ENCODE results near the gene ELMO1. TPM values are rescaled to one million over a fixed set of nuclear protein-coding genes. Genes with fewer than 3 reads are reported as not detected.

The ELMO1 gene
- total RNA-seq, 1 donor from 2014 or later, result 30.3 TPM

DNA sequence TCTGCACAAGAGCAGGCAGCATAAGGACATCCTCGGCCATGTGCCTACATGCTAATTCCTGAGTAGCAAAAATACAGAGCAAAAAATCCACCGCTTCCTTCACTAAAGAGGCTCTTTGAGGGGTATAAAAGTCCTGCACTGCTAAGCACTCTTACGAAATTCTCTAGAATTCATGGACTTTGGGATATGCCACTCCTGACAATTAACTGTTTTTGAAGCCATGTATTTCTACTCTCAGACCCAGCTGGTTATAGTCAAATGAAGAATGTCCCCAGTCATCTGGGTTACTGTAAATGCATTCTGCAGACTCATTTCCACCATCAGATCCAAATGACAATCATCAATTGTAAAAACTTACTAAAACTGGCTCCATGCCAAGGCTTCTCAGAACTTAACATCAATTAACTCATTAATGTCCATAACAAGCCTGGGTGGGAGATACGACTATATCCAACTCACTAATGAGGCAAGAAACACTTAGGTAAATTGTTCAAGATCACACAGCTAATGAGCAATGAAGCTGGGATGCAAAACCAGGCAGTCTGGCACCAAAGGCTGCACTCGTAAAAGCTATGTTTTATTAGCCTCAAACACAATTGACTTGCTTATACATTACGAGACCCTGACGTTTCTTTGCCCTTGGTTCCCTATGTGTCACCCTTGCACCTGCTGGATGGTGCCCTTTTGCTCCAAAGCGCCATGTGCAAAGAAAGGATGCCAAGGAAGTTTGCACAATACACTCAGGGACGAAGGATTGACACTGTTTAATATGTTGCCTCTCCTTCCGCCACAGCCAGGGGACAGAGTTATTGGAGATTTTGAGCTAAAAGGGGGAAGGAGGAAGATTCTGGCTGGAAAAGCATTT is 250.4 kb downstream of the ELMO1 start:
- peak in 1 of 2 donors; percentile 17 for DNase-seq (ENCODE audit: low read depth in 2 of 2)

DNA sequence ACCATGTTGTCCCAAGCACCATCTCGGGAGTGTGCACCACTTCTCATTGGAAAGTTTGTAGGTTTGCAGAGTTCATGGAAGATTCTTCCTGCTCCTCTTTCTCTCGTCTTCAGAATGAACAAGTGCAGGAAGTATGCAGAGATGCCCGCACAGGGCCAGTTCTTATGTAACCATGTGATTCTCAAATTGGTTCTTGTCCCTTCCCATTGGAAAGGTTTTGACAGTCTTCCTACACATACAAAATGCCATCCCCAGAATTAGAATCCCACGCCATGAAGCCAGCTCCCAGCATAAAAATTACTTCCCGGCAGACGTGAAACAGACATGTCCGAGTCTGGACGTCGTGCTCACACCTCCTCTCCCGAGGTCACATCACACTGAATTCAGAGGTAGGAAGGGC is 251.6 kb downstream of the ELMO1 start:
- DNase-seq (ENCODE audit: low read depth in 2 of 2), result no peak

DNA sequence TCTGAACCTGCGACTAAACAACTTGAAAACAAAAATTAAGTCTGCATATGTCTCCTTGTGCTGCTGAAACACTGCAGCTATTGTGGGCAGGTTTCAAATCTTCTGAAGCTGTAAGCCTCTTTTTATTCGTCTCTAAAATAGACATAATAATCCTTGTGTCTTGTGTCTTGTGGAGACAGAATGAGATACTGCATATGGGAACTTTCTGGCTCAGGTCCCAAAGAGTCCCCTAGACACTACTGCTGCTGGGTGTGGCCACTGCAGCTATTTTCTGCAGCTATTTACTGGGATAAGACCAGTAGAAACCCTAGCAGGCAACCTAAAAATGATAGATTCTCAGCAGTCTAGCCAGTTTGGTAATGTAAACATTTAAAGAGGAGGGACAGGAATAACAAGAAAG is 252.0 kb downstream of the ELMO1 start:
- no peak for DNase-seq (ENCODE audit: low read depth in 2 of 2)

DNA sequence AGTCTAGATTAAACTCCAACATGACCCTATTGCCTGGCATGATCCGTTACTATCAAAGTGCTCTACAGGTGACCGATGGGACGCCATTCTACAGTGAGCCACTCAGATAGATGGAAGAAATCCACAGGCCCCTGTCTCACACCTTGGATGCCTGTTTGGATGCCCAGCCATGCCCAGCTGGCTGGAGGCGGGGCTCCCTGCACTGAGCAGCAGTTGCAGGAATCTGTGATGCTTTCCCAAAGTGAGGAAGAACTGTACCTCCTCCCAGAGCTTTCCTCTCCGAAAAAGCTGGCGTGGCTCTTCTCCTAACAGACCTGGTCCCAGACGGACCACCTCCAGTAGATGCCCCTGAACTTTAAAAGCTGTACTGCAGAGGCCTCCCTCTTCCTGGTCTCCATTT is 253.3 kb downstream of the ELMO1 start:
- no peak for DNase-seq (ENCODE audit: low read depth in 2 of 2)

DNA sequence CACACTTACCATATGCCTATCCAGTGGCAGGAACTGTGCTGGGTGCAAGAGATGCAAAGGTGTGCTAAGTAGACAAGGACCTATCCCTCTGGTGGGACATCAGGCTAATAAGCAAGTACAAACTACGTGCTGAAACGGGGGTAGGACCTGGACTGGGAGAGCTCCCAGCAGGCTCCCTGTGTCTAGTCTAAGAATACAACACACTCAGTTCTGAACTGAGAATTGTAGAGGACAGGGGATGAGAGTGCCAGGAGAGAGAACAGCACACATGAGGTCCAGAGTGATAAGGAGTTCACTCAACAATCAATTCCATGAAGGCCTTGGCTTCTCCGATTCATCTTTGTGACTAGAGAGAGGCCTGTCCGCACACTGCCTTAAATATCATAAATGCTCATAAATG is 253.7 kb downstream of the ELMO1 start:
- no peak for DNase-seq (ENCODE audit: low read depth in 2 of 2)

DNA sequence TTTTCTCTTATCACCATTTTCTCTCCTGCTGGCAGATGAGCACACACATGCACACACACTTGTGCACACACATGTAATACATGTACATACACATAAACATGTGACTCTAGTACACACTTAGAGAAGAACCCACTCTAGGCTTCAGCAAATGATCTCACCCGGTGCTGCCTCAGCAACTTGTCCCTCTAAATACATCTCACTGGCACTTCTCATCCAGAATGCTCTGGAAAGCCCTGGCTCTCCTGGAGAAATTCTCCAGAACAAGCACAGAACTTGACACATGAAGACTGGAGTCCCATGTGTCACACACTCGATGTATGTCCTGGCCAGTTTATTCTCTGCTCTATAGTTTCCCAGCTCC is 254.9 kb downstream of the ELMO1 start:
- no peak for DNase-seq (ENCODE audit: low read depth in 2 of 2)

DNA sequence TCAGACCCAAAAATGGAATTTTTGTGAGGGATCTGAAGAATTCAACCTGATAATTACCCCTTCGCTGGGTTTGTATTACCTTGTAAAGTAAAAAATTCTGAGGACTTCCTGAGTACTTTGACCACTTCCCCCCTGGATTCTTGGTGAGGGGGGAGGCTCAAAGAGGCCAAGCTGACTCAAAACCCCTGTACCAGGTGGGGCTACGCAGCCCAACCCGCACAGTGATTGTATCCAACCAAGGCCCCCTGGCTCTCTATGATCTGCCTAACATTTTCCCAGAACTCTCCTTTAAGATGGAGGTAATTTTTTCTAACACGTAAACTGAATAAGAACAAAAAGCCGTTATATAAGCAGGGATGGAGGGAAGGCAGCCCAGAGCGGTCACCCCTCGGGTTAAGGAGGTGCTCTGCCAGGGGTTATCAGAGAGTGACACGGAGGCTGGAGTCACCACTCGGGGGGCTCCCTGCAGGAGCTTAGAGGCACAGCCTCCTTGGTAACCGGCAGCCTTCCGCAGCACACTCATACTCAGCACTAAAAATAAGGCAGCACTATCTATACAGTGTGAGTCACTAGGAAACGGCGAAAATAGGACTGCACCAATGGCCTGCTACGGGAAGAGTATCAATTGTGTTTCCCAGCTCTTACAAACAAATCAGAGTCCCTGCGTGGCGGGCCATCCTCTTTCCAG is 255.4 kb downstream of the ELMO1 start:
- DNase-seq (ENCODE audit: low read depth in 2 of 2), result peak in 1 of 2 donors; percentile 57

DNA sequence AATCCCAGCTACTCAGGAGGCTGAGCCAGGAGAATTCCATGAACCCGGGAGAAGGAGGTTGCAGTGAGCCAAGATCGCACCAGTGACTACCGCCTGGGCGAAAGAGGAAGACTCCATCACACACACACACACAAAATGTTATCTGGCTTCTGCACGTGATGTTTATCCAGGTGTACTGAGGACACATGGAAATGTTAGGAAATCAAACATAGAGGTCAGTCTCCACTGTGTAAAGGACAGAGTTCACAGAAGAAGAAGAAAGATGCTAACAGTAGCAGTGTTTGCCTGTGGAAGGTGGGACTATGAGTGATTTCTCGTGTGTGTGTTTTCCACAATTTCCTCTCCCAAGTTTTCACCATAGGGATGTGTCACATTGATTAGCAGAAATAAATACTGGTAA is 256.9 kb downstream of the ELMO1 start:
- DNase-seq (ENCODE audit: low read depth in 2 of 2), result no peak

DNA sequence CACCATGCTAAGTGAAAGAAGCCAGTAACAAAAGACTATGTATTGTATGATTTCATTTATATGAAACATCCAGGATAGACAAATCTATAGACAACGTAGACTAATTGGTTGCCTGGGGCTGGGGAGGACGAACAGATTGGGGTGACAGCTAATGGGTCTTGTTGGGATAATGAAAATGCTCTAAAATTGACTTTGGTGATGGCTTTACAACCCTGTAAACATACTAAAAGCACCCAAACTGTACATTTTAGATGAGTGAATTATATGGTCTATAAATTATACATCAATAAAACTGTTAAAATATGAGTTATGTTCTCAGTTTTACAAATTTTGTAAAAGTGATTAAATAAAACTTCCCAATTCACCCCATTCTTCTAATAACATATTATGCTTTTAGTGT is 261.5 kb downstream of the ELMO1 start:
- DNase-seq (ENCODE audit: low read depth in 2 of 2), result no peak

DNA sequence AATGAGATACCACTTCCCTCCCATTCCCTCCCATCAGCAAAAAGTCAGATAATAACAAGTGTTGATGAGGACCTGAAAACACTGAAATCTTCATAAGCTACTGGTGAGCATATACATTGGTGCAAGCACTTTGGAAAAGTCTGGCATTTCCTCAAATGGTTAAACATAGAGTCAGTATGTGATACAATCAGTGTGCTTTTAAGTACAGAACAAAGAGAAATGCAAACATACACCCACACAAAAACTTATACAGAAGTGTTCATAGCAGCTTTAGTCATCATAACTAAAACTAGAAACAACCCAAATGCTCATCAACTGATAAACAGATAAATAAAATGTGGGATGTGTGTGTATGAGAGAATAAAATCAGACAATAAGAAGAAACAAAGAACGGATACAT is 261.9 kb downstream of the ELMO1 start:
- no peak for DNase-seq (ENCODE audit: low read depth in 2 of 2)

DNA sequence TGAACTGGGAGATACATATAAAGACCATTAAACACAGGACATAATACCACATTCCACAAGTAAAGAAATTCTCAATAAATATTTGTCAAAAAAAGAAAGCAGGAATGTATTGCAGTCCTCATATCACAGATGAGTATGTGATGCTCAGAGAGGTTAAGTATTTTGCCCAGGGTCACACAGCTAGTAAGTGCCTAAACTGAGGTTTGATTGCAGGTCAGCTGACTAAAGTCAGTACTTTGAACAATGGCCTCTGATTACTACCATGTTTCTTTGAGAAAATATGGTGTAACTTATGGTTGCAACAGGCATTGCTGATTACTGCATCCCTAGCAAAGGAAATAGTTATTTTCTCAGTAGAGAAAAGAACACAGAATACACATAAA is 267.1 kb downstream of the ELMO1 start:
- no peak for DNase-seq (ENCODE audit: low read depth in 2 of 2)

DNA sequence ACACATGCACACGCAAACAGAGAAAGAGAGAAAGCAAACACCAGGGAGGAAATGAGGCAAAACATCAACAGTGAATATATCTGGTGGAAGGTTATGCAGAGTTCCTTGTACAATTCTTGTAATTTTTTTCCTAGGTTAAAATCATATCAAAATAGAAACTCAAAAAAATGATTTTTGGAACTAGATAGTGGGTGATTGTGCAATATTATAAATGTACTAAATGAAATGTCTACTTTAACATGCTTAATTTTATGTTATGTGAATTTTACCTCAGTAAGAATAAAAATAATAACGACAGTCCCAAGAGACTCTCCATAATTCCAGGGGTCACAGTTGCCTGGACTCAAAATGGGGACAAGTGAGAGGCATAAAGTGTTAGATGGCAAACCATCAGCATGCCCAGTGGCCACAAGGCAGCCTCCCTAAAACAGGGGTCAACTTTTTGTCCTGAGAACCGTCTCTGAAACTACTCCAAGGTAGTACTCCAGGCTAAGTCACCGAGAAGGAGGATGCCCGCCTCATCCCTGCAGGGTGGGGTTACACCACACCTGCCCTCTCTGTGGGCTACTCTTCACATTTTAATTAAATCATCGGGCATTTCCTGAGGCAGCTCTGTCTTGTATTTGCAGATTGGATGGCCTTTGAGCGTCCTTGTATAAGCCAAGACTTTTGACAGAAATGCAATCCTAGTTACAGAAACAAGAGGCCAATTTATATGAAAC is 267.7 kb downstream of the ELMO1 start:
- DNase-seq (ENCODE audit: low read depth in 2 of 2), result no peak

DNA sequence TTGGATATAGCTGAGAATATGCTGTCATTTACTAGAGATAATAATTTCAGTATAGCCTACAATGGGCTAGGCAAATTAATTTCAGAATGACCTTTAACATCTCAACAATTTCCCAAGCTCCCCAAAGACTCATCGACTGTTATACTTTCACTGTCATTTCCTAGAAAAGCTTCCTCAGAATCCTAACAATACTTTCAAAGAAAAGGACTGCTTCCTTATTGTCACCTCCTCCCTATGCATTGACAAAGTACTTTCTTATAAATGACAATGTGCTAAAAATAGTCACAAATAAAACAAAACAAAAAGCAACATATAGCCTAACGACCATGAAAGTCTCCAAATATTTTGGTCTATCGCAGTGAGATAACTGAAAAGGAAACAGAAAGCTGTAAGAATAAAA is 272.6 kb downstream of the ELMO1 start:
- no peak for DNase-seq (ENCODE audit: low read depth in 2 of 2)

DNA sequence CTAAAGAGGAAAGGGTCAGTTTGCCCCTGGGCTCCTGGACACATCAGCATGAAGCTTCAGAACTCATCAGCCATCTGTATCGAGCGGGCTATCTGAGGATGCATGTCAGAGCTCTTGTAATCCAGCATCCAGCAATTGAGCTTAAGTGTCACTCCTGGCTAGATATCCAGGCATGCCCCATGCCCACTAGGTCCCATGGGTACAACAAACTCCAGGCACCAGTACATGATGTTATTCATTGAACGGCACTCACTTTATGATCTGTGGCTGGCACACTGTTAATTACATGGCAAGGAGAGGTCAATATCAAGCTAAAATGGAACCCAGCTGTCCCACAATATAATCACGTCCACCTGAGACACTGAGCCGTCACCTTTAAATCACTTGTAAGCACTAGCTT is 274.2 kb downstream of the ELMO1 start:
- DNase-seq (ENCODE audit: low read depth in 2 of 2), result no peak

DNA sequence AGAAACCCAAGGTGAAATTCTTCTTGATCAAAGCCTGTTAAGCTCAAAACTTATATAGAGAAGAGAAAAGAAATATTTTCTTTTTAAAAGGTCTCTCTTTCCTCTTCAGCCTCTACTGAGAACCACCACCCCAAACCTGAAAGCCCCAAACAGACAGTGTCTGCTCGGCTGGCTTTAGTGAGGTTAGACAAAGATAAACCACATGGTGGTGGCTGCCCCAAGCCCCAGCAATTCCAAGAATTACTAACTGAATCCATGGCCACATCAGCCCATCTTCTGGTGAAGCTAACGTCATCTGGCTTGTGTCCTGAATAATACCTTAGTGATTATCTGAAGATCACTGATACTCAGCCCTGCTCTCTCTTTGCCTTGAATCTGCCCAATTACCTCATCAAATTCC is 275.0 kb downstream of the ELMO1 start:
- no peak for DNase-seq (ENCODE audit: low read depth in 2 of 2)

DNA sequence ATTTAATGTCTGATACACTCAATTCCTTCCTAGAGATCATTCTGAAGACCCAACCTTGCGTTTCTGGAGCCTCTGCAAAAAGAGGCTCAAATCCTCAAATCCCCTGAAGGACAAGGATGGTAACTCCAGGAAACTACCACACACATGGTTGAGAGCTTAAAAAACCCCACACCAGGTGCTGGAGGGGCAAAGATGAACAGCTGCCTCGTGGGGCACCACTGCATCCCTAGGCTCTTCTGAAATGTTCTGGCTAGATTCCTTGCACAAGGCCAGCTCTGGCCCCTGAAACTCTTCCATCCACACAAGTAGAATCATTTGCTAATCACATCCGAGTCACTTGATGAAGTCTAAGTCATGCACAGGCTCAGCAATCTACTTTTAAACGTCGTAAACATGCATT is 286.6 kb downstream of the ELMO1 start:
- no peak for DNase-seq (ENCODE audit: low read depth in 2 of 2)

DNA sequence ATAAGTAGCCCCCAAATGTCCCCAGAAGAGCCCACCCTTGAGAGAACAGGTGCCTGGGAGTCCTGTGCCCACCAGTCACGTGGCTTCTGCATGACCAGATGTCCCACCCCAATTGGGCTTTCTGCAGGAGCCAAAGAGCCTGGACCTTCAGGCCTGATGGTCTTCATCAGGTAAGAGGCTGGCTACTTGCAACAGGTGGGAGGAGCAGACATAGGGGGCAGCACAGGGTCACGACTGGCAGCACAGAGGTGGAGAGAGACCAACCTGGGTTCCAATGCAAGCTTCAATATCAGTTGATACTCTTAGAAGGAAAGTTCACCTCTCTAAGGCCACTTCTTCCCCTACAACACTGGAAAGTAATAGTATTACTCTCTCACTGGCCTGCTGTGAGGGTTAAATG is 288.0 kb downstream of the ELMO1 start:
- no peak for DNase-seq (ENCODE audit: low read depth in 2 of 2)

DNA sequence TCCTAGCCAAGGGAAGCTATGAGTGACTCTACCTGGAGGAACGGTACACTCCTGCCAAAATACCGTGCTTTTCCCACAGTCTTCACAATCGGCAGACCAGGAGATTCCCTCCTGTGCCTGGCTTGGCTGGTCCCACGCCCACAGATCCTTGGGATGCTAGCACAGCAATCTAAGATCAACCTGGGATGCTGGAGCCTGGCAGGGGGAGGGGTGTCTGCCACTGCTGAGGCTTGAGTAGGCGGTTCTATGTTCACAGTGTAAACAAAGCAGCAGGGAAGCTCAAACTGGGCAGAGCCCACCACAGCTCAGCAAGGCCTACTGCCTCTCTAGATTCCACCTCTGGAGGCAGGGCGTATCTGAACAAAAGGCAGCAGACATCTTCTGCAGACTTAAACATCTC is 295.3 kb downstream of the ELMO1 start:
- DNase-seq (ENCODE audit: low read depth in 2 of 2), result no peak

DNA sequence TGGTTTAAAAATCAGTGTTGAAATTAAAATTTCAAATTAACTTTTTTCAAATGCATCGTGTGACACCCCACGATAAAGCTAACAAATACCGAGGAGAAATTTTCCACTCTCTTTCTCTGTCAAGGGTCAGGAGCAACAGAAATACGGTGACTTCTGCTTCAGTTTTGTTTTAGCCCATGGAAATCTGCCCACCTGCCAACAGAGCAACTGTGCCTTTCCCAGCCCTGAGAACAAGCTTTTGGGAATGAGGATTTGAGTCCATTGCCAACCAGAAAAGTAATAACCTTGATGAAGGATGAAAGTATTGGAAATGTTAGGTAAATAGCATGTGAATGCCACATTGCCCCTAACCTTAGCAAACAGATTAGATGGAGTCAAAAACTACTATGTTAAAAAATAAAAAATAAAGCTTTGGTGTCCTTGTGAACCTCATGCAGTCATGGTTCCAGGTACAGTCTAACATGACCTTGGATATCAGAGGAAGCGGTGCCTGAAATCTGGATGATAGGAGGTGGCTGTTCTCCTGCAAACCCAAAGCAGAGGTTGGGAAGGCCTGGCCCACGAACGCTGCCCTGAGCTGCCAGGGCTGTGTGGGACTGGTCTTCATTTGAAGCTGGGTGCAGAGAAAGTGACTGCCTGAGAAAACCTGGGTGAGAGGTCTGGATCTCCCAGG is 296.8 kb downstream of the ELMO1 start:
- no peak for DNase-seq (ENCODE audit: low read depth in 2 of 2)

DNA sequence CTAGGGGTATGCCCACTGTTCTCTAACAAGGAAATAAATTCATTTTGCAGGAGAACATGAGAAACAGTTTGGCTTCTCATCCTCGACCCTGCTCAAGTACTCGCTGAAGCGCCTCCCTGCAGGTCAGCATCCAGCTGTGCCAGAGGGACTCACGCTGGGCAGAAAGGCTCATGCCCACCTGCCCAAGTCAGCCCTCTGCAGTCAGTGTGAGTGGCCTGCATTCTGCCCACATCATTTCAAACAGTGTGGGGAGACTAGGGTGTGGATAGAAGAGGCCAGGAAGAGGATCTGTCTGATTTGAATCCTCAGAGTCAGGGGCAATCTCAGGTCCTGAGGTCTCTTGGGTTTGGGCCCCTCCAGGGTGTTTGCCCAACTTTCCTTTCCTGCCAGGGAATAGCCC is 297.8 kb downstream of the ELMO1 start:
- DNase-seq (ENCODE audit: low read depth in 2 of 2), result no peak

DNA sequence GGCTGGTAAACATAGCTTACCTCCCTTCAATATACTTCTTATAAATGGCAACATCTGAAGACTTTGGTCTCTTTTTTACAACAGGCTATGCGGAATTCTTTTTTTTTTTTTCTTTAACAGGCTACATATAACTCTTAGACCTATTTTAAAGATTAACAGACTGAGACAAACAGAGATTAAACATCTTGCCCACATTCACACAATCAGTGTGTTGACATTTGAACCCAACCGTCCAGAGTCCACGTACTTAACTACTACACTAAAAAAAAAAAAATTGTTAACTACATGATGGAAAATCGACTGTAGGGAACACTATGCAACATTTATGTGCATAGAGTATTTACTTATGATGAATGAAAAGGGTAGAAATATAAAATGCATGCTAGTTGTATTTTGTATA is 298.5 kb downstream of the ELMO1 start:
- DNase-seq (ENCODE audit: low read depth in 2 of 2), result no peak

DNA sequence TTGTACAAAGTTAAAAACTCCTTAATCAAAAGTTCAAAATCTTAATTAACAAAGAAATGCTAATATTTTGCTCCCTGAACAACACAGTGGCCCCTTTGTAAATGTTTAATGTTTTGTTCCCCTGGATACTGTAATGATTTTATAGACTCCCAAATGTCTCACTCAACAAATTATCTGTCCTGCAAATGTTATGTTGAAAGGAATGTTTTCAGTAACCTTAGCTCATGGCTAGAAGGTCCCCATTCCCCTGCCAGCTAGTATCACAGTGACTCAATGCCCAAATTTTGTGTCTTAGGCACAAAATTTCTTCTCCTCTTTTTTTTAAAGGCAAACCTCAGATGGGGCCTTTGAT is 298.9 kb downstream of the ELMO1 start:
- DNase-seq (ENCODE audit: low read depth in 2 of 2), result no peak
